BLaER1 treated with 17β-estradiol and CSF1 and Interleukin-3, amounts not matched to agents 10 nM and 100 nM (cell line): ENCODE results near the gene LDLRAD2.

Experiments
- H3K27ac ChIP-seq, 11 experiments: shearing (Covaris generic); formaldehyde crosslinking; 2 replicates each; pipeline ENCODE4 v1.8.1; 2022
- H3K27me3 ChIP-seq, 11 experiments: shearing (Covaris generic); formaldehyde crosslinking; 2 replicates each; pipeline ENCODE4 v1.8.1; 2022
- H3K36me3 ChIP-seq, 11 experiments: shearing (Covaris generic); formaldehyde crosslinking; 2 replicates each; pipeline ENCODE4 v1.8.1; 2022
- H3K4me1 ChIP-seq, 10 experiments: shearing (Covaris generic); formaldehyde crosslinking; 2 replicates each; pipeline ENCODE4 v1.8.1; 2022
- H3K4me2 ChIP-seq, 11 experiments: shearing (Covaris generic); formaldehyde crosslinking; 2 replicates each; pipeline ENCODE4 v1.8.1; 2022
- H3K4me3 ChIP-seq, 10 experiments: shearing (Covaris generic); formaldehyde crosslinking; 2 replicates each; pipeline ENCODE4 v1.8.1; 2022
- H3K9ac ChIP-seq, 11 experiments: shearing (Covaris generic); formaldehyde crosslinking; 2 replicates each; pipeline ENCODE4 v1.8.1; 2022
- H3K9me3 ChIP-seq, 11 experiments: shearing (Covaris generic); formaldehyde crosslinking; replicated peaks in 1 of 11; 2 replicates each; pipeline ENCODE4 v1.8.1; 2022
- H4K20me1 ChIP-seq, 11 experiments: shearing (Covaris generic); formaldehyde crosslinking; 2 replicates each; pipeline ENCODE4 v1.8.1; 2022
- Cebpa-rat ChIP-seq, 11 experiments: shearing (Covaris generic); IDR thresholded peaks; 2 replicates each; pipeline ENCODE4 v1.8.1; 2022

Gene LDLRAD2

DNA sequence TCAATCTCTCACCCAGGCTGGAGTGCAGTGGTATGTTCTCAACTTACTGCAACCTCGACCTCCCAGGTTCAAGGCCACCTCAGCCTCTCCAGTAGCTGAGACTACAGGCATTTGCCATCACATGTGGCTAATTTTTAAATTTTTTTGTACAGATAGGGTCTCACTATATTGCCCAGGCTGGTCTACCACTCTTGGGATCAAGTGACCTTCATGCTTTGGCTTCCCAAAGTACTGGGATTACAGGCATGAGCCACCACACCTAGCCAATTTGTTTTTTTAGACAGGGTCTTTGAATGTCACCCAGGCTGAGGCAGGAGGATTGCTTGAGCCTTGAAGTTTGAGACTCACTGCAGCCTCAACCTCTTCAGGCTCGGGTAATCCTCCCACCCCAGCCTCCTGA is 19.0 kb upstream of the LDLRAD2 start:
- H4K20me1 ChIP-seq, result no peaks in the 10 kb centered on the region
- peaks cover 0 to 32% (median 11%) of the 10 kb centered on the region in 10 experiments; a peak in 17 of 20 replicates for H3K4me1 ChIP-seq
- H3K4me2 ChIP-seq, result no peak overlapping the region
- H3K36me3 ChIP-seq, result peaks cover 0 to 7% (median 0%) of the 10 kb centered on the region in 11 experiments; a peak in 2 of 22 replicates
- H3K27me3 ChIP-seq, result no peaks in the 10 kb centered on the region
- no peak overlapping the region for H3K4me3 ChIP-seq
- no peak overlapping the region for H3K9ac ChIP-seq
- no peak overlapping the region for H3K27ac ChIP-seq
- TF ChIP-seq Cebpa-rat (IDR thresholded peaks at IDR 0.05), result no peak
- peaks cover 20 to 25% (median 23%) of the 10 kb centered on the region in 11 experiments for H3K9me3 ChIP-seq

DNA sequence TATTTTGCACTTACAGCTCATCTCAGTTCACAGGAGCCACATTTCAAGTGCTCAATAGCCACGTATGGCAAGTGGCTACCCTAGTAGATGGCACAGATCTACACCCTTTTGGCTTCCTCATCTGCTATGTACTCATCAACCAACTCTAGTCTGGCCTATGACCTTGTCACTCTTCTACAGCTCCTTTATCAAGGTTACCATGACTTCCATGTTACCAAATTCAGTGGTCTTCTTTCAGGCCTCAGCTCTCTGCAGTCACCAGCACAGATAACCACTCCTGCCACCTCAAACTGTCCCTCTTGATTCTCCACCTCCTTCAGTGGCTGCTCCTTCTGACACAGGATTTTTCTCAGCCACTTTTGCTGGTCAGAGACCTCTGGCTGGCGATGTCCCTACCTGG is 17.4 kb upstream of the LDLRAD2 start:
- H3K4me3 ChIP-seq, result peak overlapping the region in 1 of 10 experiments; percentile 9; a peak in 1 of 20 replicates
- no peak for TF ChIP-seq Cebpa-rat (IDR thresholded peaks at IDR 0.05)
- no peaks in the 10 kb centered on the region for H4K20me1 ChIP-seq
- peaks cover 20 to 25% (median 23%) of the 10 kb centered on the region in 11 experiments for H3K9me3 ChIP-seq
- H3K9ac ChIP-seq, result no peak overlapping the region
- peaks cover 0 to 26% (median 15%) of the 10 kb centered on the region in 10 experiments; a peak in 17 of 20 replicates for H3K4me1 ChIP-seq
- no peak overlapping the region for H3K27ac ChIP-seq
- H3K4me2 ChIP-seq, result no peak overlapping the region
- H3K27me3 ChIP-seq, result no peaks in the 10 kb centered on the region
- H3K36me3 ChIP-seq, result peaks cover 0 to 7% (median 0%) of the 10 kb centered on the region in 11 experiments; a peak in 2 of 22 replicates

DNA sequence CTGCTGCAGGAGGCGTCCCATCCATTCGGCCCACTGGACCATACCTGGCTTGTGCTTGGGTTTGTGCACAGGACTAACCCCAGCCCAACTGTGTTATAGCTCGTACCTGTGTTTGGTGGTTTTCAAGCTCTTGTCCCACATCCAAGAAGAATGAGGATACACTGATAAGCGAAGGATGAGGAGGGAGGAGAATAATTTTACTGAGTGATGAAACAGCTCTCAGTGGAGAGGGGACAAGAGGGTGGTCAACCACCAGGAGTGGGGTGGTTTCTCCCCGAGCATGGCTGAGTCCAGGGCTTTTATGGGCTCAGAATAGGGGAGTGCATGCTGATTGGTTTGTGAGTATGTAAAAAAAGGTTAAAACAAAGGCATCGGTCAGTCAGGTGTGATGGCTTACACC is 17.0 kb upstream of the LDLRAD2 start:
- H3K9me3 ChIP-seq, result peaks cover 20 to 25% (median 23%) of the 10 kb centered on the region in 11 experiments
- no peak for TF ChIP-seq Cebpa-rat (IDR thresholded peaks at IDR 0.05)
- H4K20me1 ChIP-seq, result no peaks in the 10 kb centered on the region
- peaks cover 0 to 7% (median 0%) of the 10 kb centered on the region in 11 experiments; a peak in 2 of 22 replicates for H3K36me3 ChIP-seq
- no peak overlapping the region for H3K27ac ChIP-seq
- H3K9ac ChIP-seq, result no peak overlapping the region
- H3K4me2 ChIP-seq, result no peak overlapping the region
- H3K4me3 ChIP-seq, result peak overlapping the region in 1 of 10 experiments; percentile 9; a peak in 1 of 20 replicates
- peaks cover 0 to 23% (median 16%) of the 10 kb centered on the region in 10 experiments; a peak in 17 of 20 replicates for H3K4me1 ChIP-seq
- H3K27me3 ChIP-seq, result no peaks in the 10 kb centered on the region

DNA sequence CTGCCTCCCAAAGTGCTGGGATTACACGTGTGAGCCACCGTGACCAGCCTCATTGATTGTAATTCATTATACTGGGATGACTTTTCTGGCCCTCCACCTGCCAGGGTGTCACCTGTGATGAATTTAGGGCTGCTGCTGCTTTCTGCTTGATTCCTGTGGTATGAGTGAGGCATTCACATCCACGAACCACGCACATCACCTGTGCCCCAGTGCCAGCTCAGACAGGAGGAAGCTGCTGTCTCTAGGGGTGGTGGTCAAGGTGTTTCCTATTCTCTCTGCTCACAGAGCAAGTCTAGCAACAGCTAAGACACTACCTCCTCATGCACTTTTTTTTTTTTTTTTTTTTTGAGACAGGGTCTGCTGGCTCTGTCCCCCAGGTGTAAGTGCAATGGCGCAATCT is 12.3 kb upstream of the LDLRAD2 start:
- Histone ChIP-seq H3K36me3 (peaks cover 0 to 6% (median 0%) of the 10 kb centered on the region in 11 experiments; a peak in 2 of 22 replicates), H3K4me3 (no peak overlapping the region), H3K9ac (no peak overlapping the region), H3K4me2 (no peak overlapping the region), H3K27ac (no peak overlapping the region), H4K20me1 (no peaks in the 10 kb centered on the region), H3K4me1 (peaks cover 0 to 9% (median 6%) of the 10 kb centered on the region in 10 experiments; a peak in 4 of 20 replicates), H3K27me3 (no peaks in the 10 kb centered on the region), H3K9me3 (peaks cover 12 to 14% (median 13%) of the 10 kb centered on the region in 11 experiments)
- TF ChIP-seq Cebpa-rat (IDR thresholded peaks at IDR 0.05), result no peak

DNA sequence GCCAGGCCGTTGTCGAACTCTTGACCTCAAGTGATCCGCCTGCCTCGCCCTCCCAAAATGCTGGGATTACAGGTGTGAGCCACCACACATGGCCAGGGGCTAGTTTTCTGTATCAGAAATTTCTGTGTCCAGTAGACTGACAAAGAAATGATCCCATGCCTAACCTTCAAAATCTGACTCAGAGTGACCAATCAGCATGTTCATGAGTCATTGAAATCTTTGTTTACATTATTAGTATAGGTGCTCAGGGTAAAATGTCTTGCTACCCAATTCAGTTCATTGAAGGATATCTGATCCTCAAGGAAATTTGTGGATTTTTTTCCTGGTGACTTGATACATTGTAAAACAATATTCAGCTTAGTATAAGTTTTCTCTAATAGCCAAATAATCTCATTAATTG is 11.0 kb upstream of the LDLRAD2 start:
- Histone ChIP-seq H3K9me3 (peaks cover 0 to under 1% (median 0%) of the 10 kb centered on the region in 11 experiments; a peak in 2 of 22 replicates), H3K4me1 (peaks cover 0 to 9% (median 6%) of the 10 kb centered on the region in 10 experiments; a peak in 4 of 20 replicates), H3K4me3 (no peak overlapping the region), H3K36me3 (no peaks in the 10 kb centered on the region), H3K27ac (no peak overlapping the region), H3K4me2 (no peak overlapping the region), H3K9ac (no peak overlapping the region), H4K20me1 (no peaks in the 10 kb centered on the region), H3K27me3 (no peaks in the 10 kb centered on the region)
- TF ChIP-seq Cebpa-rat (IDR thresholded peaks at IDR 0.05), result no peak

DNA sequence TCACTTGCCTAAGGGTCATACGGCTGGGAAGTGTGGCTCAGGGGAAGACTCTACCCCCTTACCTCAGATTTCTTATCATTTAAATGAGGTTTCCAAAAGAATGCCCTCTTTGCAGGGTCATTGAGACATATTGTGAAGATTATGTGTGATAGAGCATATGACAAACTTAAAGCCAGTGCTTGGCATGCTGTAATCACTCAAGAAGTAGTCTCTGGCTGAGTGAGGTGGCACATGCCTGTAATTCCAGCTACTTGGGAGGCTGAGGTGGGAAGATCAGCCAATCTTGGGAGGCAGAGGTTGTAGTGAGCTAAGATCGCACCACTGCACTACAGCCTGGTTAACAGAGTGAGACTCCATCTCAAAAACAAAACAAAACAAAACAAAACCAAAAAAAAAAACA is 7.5 kb upstream of the LDLRAD2 start:
- H3K4me2 ChIP-seq, result no peak overlapping the region
- no peaks in the 10 kb centered on the region for H3K27me3 ChIP-seq
- H3K9me3 ChIP-seq, result no peaks in the 10 kb centered on the region
- TF ChIP-seq Cebpa-rat (IDR thresholded peaks at IDR 0.05), result no peak
- H3K4me1 ChIP-seq, result 0 out of 20 replicates have a peak, but pooled peaks cover 0 to 4% (median 0%) of the 10 kb centered on the region in 10 experiments
- H3K9ac ChIP-seq, result no peak overlapping the region
- no peaks in the 10 kb centered on the region for H4K20me1 ChIP-seq
- no peaks in the 10 kb centered on the region for H3K36me3 ChIP-seq
- H3K4me3 ChIP-seq, result no peak overlapping the region
- H3K27ac ChIP-seq, result no peak overlapping the region

DNA sequence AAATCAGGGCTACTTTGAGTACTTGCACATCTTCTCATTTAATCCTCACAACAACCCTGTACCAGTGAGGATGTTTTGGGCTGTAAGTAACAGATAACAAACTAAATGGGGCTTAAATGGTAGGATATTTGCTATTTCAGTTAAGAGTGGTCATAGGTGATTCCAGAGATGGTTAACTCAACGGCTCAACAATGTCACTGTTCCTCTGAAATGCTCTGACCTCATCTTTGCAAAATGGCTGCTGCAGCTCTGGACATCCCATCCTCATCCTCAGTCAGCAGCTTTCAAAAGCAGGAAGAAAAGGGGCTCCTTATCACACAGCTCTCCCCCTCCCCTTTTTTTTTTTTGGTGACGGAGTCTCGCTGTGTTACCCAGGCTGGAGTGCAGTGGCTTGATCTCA is 1.5 kb downstream of the LDLRAD2 start:
- TF ChIP-seq Cebpa-rat (IDR thresholded peaks at IDR 0.05), result no peak
- peak overlapping the region in 5 of 10 experiments; percentile 43 to 66 (median 51); a peak in 5 of 20 replicates for H3K4me3 ChIP-seq
- H3K9ac ChIP-seq, result peak overlapping the region in 4 of 11 experiments; percentile 66 to 75 (median 70); a peak in 6 of 22 replicates
- peaks cover 44 to 75% (median 68%) of the 10 kb centered on the region in 10 experiments for H3K4me1 ChIP-seq
- no peaks in the 10 kb centered on the region for H3K27me3 ChIP-seq
- H3K36me3 ChIP-seq, result no peaks in the 10 kb centered on the region
- peak overlapping the region in 3 of 11 experiments; percentile 77 to 87 (median 82); a peak in 6 of 22 replicates for H3K27ac ChIP-seq
- H4K20me1 ChIP-seq, result no peaks in the 10 kb centered on the region
- no peaks in the 10 kb centered on the region for H3K9me3 ChIP-seq
- H3K4me2 ChIP-seq, result peak overlapping the region; percentile 82 to 99 (median 92); a peak in 20 of 22 replicates

DNA sequence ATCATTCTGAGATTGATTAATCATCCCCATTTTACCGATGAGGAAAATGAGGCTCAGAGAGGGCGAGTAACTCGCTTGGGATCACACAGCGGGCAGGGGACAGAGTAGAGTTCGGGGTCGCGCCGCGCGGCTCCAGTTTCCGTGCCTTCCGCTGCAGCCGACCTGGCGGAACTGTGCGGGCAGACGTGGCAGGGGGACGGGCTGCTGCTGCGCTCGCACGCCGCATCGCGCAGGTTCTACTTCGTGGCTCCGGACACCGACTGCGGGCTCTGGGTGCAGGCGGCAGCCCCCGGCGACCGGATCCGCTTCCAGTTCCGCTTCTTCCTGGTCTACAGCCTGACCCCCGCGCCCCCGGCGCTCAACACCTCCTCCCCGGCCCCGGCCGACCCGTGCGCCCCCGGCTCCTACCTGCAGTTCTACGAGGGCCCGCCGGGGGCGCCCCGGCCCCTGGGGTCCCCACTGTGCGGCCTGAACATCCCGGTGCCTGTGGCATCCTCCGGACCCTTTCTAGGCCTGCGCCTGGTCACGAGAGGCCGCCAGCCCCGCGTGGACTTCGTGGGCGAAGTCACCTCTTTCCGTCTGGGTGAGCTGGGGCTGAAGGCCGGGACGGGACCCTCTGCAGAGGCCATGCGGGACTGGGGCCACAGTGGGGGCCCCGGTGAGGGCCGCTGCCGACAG is 2.3 kb downstream of the LDLRAD2 start:
- Histone ChIP-seq H4K20me1 (no peaks in the 10 kb centered on the region), H3K4me1 (peaks cover 44 to 80% (median 71%) of the 10 kb centered on the region in 10 experiments), H3K9me3 (no peaks in the 10 kb centered on the region), H3K4me2 (peak overlapping the region; percentile 82 to 99 (median 92)), H3K9ac (peak overlapping the region; percentile 64 to 77 (median 72)), H3K4me3 (peak overlapping the region; percentile 43 to 66 (median 50)), H3K27me3 (no peaks in the 10 kb centered on the region), H3K36me3 (no peaks in the 10 kb centered on the region), H3K27ac (peak overlapping the region; percentile 19 to 87 (median 77); a peak in 21 of 22 replicates)
- no peak for TF ChIP-seq Cebpa-rat (IDR thresholded peaks at IDR 0.05)

DNA sequence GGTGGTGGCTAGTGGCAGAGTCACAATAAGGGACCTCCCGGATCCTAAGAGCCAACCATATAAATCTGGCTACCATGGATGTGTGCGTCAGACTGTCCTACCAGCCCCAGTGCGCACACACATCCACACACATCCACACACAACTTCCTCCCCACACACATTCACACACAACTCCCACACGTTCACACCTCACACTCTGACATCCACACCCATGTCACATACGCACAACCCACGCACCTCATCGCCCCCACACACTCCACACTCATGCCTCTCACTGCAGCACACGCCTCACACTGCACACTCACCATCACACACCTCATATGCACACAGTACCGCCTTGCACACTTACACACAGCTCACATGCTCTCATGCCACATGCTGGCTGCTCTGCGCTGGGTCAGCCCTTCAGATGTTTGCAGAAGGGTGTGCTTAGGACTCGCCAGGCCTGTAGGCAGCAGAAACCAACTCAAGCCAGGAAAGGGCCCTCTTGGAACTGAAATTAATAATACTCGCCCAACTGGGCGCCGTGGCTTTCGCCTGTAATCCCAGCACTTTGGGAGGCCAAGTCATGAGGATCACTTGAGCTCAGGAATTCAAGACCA is 3.0 kb downstream of the LDLRAD2 start:
- Histone ChIP-seq H4K20me1 (no peaks in the 10 kb centered on the region), H3K36me3 (no peaks in the 10 kb centered on the region), H3K27me3 (no peaks in the 10 kb centered on the region), H3K4me2 (peak overlapping the region; percentile 82 to 99 (median 92)), H3K9ac (peak overlapping the region in 10 of 11 experiments; percentile 64 to 75 (median 72); a peak in 18 of 22 replicates), H3K27ac (peak overlapping the region in 10 of 11 experiments; percentile 43 to 87 (median 77); a peak in 21 of 22 replicates), H3K4me3 (peak overlapping the region in 7 of 10 experiments; percentile 43 to 66 (median 51); a peak in 13 of 20 replicates), H3K9me3 (no peaks in the 10 kb centered on the region), H3K4me1 (peaks cover 44 to 80% (median 71%) of the 10 kb centered on the region in 10 experiments)
- TF ChIP-seq Cebpa-rat (IDR thresholded peaks at IDR 0.05), result no peak
